Measurements from ENCODE around the gene ATXN1L. TPM values are rescaled to one million over a fixed set of nuclear protein-coding genes. Genes with fewer than 3 reads are reported as not detected.

Gene ATXN1L
- total and polyA plus RNA-seq, 2 donors (not counting 1 experiment from before 2014, with no cell fraction given) = 21.3 to 39.5 TPM

- Histone ChIP-seq H3K4me1 (ENCODE audit: control insufficient read depth in 2 of 2, insufficient read depth in 2 of 2, low read length in 2 of 2) (peaks cover 6 to 9% of the 10 kb centered on the region in 2 donors), H3K4me3 (ENCODE audit: control extremely low read depth in 1 of 5, extremely low read depth in 1 of 5, insufficient read depth in 1 of 5, low read depth in 2 of 5, low read length in 4 of 5) (no peak overlapping the region), H3K27me3 (replicated peaks in 1 of 4; ENCODE audit: control extremely low read depth in 1 of 4, control insufficient read depth in 3 of 4, insufficient read depth in 4 of 4, low read length in 3 of 4) (no peaks in the 10 kb centered on the region), H3K9me3 (ENCODE audit: control extremely low read depth in 1 of 3, control insufficient read depth in 2 of 3, insufficient read depth in 1 of 3, low read length in 2 of 3) (no peaks in the 10 kb centered on the region), H3K27ac (ENCODE audit: low read length in 2 of 2) (no peak overlapping the region), H2AFZ (ENCODE audit: insufficient read depth, low read depth, low read length, poor library complexity, severe bottlenecking) (no peak overlapping the region), H3K79me2 (ENCODE audit: control insufficient read depth, insufficient read depth, low read length) (no peaks in the 10 kb centered on the region), H3K9ac (ENCODE audit: low read length) (no peak overlapping the region), H4K20me1 (ENCODE audit: control insufficient read depth, insufficient read depth, low read length, poor library complexity, severe bottlenecking) (no peaks in the 10 kb centered on the region), H3K4me2 (replicated peaks; ENCODE audit: low read depth, low read length, poor library complexity, severe bottlenecking) (no peak overlapping the region), H3K36me3 (replicated peaks in 1 of 2; ENCODE audit: control extremely low read depth in 1 of 2, control insufficient read depth in 1 of 2, extremely low read depth in 1 of 2, insufficient read depth in 2 of 2, low read length in 1 of 2) (no peaks in the 10 kb centered on the region)
- no peak for DNase-seq
- H3K4me3 Mint-ChIP-seq = no peak overlapping the region
- H3K9me3 Mint-ChIP-seq (ENCODE audit: insufficient read depth) = no peaks in the 10 kb centered on the region
- no peak for ATAC-seq (ENCODE audit: low read depth)
- H3K27ac Mint-ChIP-seq = no peak overlapping the region
- TF ChIP-seq CTCF (IDR thresholded peaks at IDR 0.05) = no peak
- TF ChIP-seq EZH2 (IDR thresholded peaks at IDR 0.05; ENCODE audit: borderline replicate concordance, insufficient read depth, low read depth, low read length, poor library complexity, severe bottlenecking) = no peak
- no peaks in the 10 kb centered on the region for H3K27me3 Mint-ChIP-seq
- no CpG with 5 or more reads among the region's 3 CpGs for WGBS (ENCODE audit: insufficient coverage)
- POLR2A ChIA-PET = no interaction called here
- peaks cover 6% of the 10 kb centered on the region for H3K4me1 Mint-ChIP-seq
- intact Hi-C loops (cut with micrococcal nuclease) = no loop called here
- CTCF ChIA-PET = no interaction called here
These were observed 8.6 kb upstream of the ATXN1L start for GRCh38 chr16:71837150-71837549.

GRCh38 chr16:71840052-71840451 lies 5.7 kb upstream of the ATXN1L start:
- POLR2A ChIA-PET = no interaction called here

More at GRCh38 chr16:71840052-71840451, 5.7 kb upstream of the ATXN1L start:
- Histone ChIP-seq H3K27me3 (replicated peaks in 1 of 4; ENCODE audit: control extremely low read depth in 1 of 4, control insufficient read depth in 3 of 4, insufficient read depth in 4 of 4, low read length in 3 of 4) (no peaks in the 10 kb centered on the region), H3K79me2 (ENCODE audit: control insufficient read depth, insufficient read depth, low read length) (peaks cover under 1% of the 10 kb centered on the region), H3K4me1 (ENCODE audit: control insufficient read depth in 2 of 2, insufficient read depth in 2 of 2, low read length in 2 of 2) (peaks cover 20 to 33% of the 10 kb centered on the region in 2 donors), H3K9me3 (ENCODE audit: control extremely low read depth in 1 of 3, control insufficient read depth in 2 of 3, insufficient read depth in 1 of 3, low read length in 2 of 3) (no peaks in the 10 kb centered on the region), H3K27ac (ENCODE audit: low read length in 2 of 2) (no peak overlapping the region), H3K4me3 (ENCODE audit: control extremely low read depth in 1 of 5, extremely low read depth in 1 of 5, insufficient read depth in 1 of 5, low read depth in 2 of 5, low read length in 4 of 5) (no peak overlapping the region), H2AFZ (ENCODE audit: insufficient read depth, low read depth, low read length, poor library complexity, severe bottlenecking) (no peak overlapping the region), H3K9ac (ENCODE audit: low read length) (no peak overlapping the region), H3K4me2 (replicated peaks; ENCODE audit: low read depth, low read length, poor library complexity, severe bottlenecking) (no peak overlapping the region), H4K20me1 (ENCODE audit: control insufficient read depth, insufficient read depth, low read length, poor library complexity, severe bottlenecking) (no peaks in the 10 kb centered on the region), H3K36me3 (replicated peaks in 1 of 2; ENCODE audit: control extremely low read depth in 1 of 2, control insufficient read depth in 1 of 2, extremely low read depth in 1 of 2, insufficient read depth in 2 of 2, low read length in 1 of 2) (no peaks in the 10 kb centered on the region)
- Mint-ChIP-seq H3K9me3 (ENCODE audit: insufficient read depth) (no peaks in the 10 kb centered on the region), H3K4me3 (no peak overlapping the region), H3K27me3 (no peaks in the 10 kb centered on the region), H3K27ac (no peak overlapping the region), H3K4me1 (peaks cover 25% of the 10 kb centered on the region)
- intact Hi-C loops (cut with micrococcal nuclease) = no loop called here
- TF ChIP-seq CTCF (IDR thresholded peaks at IDR 0.05) (no peak), EZH2 (IDR thresholded peaks at IDR 0.05; ENCODE audit: borderline replicate concordance, insufficient read depth, low read depth, low read length, poor library complexity, severe bottlenecking) (no peak)
- CTCF ChIA-PET = interaction anchor here (0.9 to 1.1 kb wide), 2 partner anchors 32 to 121 kb away, joined by 3 to 4 read pairs; partner anchors contain the start of gene AP1G1
- ATAC-seq (ENCODE audit: low read depth) = no peak
- WGBS (ENCODE audit: insufficient coverage) = 94% methylated on average over 6 of the region's 7 CpGs
- no peak for DNase-seq

Measured in B cell (primary cell).